H1 (cell line): ENCODE results near the gene S1PR3. TPM values are rescaled to one million over a fixed set of nuclear protein-coding genes. Genes with fewer than 3 reads are reported as not detected.

Experiments
- polyA plus RNA-seq, 7 experiments: library from polyadenylated mRNA; depleted of rRNA in 3 of 7; stranded (reverse) in 5 of 7; unstranded in 2 of 7; fragments of >200 nt in 5 of 7; fragments of 200-250 nt in 2 of 7; gene quantifications; 1 replicate in 5 of 7; 2 replicates in 1 of 7; 4 replicates in 1 of 7; pipeline versions ENCODE4 v1.2.1 to v1.2.3, GENCODE V29; 2011 to 2013; ENCODE audit warnings: missing spikeins in 2 of 7, mixed read lengths in 2 of 7
- total RNA-seq: library from RNA; stranded (reverse); fragmentation: NEBNext Ultra II Directional; extraction: Animal tissue kit (Norgen Biotek cat#: 25700); gene quantifications from 2 replicates; pipeline ENCODE4 v1.2.1, GENCODE V29; 2021
- TF ChIP-seq, protein P1 (sequence below): IDR thresholded peaks from 2 replicates; pipeline ENCODE4 v1.6.1; 2012; ENCODE audit warnings: inconsistent platforms

S1PR3 gene
- total and polyA plus RNA-seq, 2 of the 8 experiments (the other 6 are each of a cell fraction or from before 2014, with no cell fraction given): 3.7 to 6.4 TPM

GRCh38 chr9:89013660-89014059, 22.4 kb downstream of the S1PR3 start (continued):
- TF ChIP-seq, protein P1, sequence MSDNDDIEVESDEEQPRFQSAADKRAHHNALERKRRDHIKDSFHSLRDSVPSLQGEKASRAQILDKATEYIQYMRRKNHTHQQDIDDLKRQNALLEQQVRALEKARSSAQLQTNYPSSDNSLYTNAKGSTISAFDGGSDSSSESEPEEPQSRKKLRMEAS: no peak
